GM12878 (cell line): ENCODE data around the gene CEP250. TPM values are rescaled to one million over a fixed set of nuclear protein-coding genes. Genes with fewer than 3 reads are reported as not detected.

ENCODE experiments used
- DPF2 ChIP-seq: fragments of 450-650 bp; IDR thresholded peaks from 2 replicates; pipeline ENCODE4 v1.6.1; 2017; ENCODE audit warnings: mild to moderate bottlenecking
- EP300 ChIP-seq, 2 experiments: fragments of 150-350 bp in 1 of 2; IDR thresholded peaks; 2 replicates each; pipeline ENCODE4 v1.6.1; 2011 to 2012; ENCODE audit warnings: low read depth in 2 of 2, low read length in 2 of 2, borderline replicate concordance in 1 of 2, improper control_type of control experiment in 1 of 2, inconsistent platforms in 1 of 2; ENCODE audit not compliant: control insufficient read depth in 1 of 2
- KDM1A ChIP-seq: fragments of 200-600 bp; sonication (generic); IDR thresholded peaks from 2 replicates; pipeline ENCODE4 v1.6.1; 2016; ENCODE audit warnings: borderline replicate concordance
- NFYA ChIP-seq: IDR thresholded peaks from 2 replicates; pipeline ENCODE4 v1.6.1; 2011; ENCODE audit warnings: low read depth, mild to moderate bottlenecking, low read length, improper control_type of control experiment, borderline replicate concordance
- TBL1XR1 ChIP-seq: IDR thresholded peaks from 2 replicates; pipeline ENCODE4 v1.6.1; 2012; ENCODE audit warnings: low read depth, low read length, improper control_type of control experiment
- polyA plus RNA-seq, 11 experiments: library from polyadenylated mRNA; depleted of rRNA in 4 of 11; unstranded in 6 of 11; stranded (reverse) in 5 of 11; fragments of >200 nt; fragmentation: Nextera tagmentation in 4 of 11; fragmentation: Illumina TruSeq in 1 of 11; extraction: Ambion mirVana in 4 of 11; extraction: Trizol in 1 of 11; gene quantifications; 1 replicate in 1 of 11; 2 replicates in 10 of 11; pipeline versions ENCODE4 v1.2.1 to v1.2.3, GENCODE V29; 2011 to 2016; ENCODE audit warnings: inconsistent platforms in 2 of 11, missing spikeins in 2 of 11, low read depth in 1 of 11
- total RNA-seq, 4 experiments: library from RNA; depleted of rRNA in 3 of 4; stranded (reverse); fragments of >200 nt in 3 of 4; fragmentation: Illumina TruSeq in 1 of 4; extraction: Trizol in 1 of 4; gene quantifications; 2 replicates each; pipeline versions ENCODE4 v1.2.1 to v1.2.3, GENCODE V29; 2013 to 2021
- TF ChIP-seq, protein P1 (sequence below): fragments of 450-650 bp; IDR thresholded peaks from 2 replicates; pipeline ENCODE4 v1.6.1; 2016; ENCODE audit warnings: mild to moderate bottlenecking, moderate library complexity, borderline replicate concordance
- TF ChIP-seq, protein P2 (sequence below): fragments of 450-650 bp; formaldehyde crosslinking; IDR thresholded peaks from 2 replicates; pipeline ENCODE4 v1.5.0; 2022; ENCODE audit warnings: mild to moderate bottlenecking, missing genetic modification characterization
- TF ChIP-seq, protein P3 (sequence below): IDR thresholded peaks from 2 replicates; pipeline ENCODE4 v1.6.1; 2012; ENCODE audit warnings: low read depth, low read length, improper control_type of control experiment
- TF ChIP-seq, protein P4 (sequence below): fragments of 450-650 bp; conservative IDR thresholded peaks from 2 replicates; pipeline ENCODE4 v1.6.1; 2017; ENCODE audit warnings: mild to moderate bottlenecking, moderate library complexity
- TF ChIP-seq, protein P5 (sequence below): fragments of 450-650 bp; formaldehyde crosslinking; IDR thresholded peaks from 2 replicates; pipeline ENCODE4 v1.4.0; 2020; ENCODE audit warnings: mild to moderate bottlenecking, moderate library complexity

CEP250 gene
- total and polyA plus RNA-seq, 10 of the 15 experiments (the other 5 are each of a cell fraction or from before 2014, with no cell fraction given), result 2.4 to 41.6 (median 25.7) TPM

DNA sequence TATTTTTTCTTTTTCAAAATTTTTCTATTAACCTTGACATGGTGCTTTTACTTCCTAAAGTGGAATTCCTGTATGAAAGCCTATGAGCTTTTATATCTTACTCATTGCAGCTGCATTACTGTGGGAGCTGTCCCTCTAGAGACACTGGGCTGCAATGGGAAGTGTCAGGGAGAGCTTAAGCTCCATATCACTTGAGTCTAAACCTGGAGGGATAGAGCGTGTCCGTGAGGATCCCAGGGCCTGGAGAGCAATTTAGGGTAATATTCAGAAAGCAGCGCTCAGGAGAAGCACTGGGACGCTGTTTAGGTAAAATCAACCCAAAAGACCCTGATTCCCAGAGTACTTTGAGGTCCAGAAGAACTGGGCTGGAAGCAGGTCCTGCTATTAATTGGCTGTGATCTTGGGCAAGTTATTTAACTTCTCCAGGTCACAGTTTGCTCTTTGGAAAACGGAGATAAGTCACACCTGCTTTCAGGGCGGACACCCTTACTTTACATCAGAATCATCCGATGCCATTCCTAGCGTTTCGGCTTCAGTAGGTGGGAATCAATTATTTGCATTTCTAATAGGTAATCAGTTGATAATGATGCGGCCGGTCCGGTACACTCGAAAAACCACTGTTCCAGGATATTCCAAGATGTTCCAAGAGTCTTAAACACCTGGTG lies 85.9 kb downstream of the CEP250 start (continued):
- TF ChIP-seq, protein P1, sequence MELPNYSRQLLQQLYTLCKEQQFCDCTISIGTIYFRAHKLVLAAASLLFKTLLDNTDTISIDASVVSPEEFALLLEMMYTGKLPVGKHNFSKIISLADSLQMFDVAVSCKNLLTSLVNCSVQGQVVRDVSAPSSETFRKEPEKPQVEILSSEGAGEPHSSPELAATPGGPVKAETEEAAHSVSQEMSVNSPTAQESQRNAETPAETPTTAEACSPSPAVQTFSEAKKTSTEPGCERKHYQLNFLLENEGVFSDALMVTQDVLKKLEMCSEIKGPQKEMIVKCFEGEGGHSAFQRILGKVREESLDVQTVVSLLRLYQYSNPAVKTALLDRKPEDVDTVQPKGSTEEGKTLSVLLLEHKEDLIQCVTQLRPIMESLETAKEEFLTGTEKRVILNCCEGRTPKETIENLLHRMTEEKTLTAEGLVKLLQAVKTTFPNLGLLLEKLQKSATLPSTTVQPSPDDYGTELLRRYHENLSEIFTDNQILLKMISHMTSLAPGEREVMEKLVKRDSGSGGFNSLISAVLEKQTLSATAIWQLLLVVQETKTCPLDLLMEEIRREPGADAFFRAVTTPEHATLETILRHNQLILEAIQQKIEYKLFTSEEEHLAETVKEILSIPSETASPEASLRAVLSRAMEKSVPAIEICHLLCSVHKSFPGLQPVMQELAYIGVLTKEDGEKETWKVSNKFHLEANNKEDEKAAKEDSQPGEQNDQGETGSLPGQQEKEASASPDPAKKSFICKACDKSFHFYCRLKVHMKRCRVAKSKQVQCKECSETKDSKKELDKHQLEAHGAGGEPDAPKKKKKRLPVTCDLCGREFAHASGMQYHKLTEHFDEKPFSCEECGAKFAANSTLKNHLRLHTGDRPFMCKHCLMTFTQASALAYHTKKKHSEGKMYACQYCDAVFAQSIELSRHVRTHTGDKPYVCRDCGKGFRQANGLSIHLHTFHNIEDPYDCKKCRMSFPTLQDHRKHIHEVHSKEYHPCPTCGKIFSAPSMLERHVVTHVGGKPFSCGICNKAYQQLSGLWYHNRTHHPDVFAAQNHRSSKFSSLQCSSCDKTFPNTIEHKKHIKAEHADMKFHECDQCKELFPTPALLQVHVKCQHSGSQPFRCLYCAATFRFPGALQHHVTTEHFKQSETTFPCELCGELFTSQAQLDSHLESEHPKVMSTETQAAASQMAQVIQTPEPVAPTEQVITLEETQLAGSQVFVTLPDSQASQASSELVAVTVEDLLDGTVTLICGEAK, result no peak
- TF ChIP-seq, protein P2, sequence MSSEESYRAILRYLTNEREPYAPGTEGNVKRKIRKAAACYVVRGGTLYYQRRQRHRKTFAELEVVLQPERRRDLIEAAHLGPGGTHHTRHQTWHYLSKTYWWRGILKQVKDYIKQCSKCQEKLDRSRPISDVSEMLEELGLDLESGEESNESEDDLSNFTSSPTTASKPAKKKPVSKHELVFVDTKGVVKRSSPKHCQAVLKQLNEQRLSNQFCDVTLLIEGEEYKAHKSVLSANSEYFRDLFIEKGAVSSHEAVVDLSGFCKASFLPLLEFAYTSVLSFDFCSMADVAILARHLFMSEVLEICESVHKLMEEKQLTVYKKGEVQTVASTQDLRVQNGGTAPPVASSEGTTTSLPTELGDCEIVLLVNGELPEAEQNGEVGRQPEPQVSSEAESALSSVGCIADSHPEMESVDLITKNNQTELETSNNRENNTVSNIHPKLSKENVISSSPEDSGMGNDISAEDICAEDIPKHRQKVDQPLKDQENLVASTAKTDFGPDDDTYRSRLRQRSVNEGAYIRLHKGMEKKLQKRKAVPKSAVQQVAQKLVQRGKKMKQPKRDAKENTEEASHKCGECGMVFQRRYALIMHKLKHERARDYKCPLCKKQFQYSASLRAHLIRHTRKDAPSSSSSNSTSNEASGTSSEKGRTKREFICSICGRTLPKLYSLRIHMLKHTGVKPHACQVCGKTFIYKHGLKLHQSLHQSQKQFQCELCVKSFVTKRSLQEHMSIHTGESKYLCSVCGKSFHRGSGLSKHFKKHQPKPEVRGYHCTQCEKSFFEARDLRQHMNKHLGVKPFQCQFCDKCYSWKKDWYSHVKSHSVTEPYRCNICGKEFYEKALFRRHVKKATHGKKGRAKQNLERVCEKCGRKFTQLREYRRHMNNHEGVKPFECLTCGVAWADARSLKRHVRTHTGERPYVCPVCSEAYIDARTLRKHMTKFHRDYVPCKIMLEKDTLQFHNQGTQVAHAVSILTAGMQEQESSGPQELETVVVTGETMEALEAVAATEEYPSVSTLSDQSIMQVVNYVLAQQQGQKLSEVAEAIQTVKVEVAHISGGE (CRISPR knock-in tag), result no peak
- TF ChIP-seq, protein P3, sequence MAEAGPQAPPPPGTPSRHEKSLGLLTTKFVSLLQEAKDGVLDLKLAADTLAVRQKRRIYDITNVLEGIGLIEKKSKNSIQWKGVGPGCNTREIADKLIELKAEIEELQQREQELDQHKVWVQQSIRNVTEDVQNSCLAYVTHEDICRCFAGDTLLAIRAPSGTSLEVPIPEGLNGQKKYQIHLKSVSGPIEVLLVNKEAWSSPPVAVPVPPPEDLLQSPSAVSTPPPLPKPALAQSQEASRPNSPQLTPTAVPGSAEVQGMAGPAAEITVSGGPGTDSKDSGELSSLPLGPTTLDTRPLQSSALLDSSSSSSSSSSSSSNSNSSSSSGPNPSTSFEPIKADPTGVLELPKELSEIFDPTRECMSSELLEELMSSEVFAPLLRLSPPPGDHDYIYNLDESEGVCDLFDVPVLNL, result no peak
- TF ChIP-seq EP300 (IDR thresholded peaks at IDR 0.05; ENCODE audit: borderline replicate concordance in 1 of 2, control insufficient read depth in 1 of 2, low read depth in 2 of 2, low read length in 2 of 2) (no peak), TBL1XR1 (no peak), NFYA (no peak), KDM1A (no peak), DPF2 (no peak)
- TF ChIP-seq, protein P4, sequence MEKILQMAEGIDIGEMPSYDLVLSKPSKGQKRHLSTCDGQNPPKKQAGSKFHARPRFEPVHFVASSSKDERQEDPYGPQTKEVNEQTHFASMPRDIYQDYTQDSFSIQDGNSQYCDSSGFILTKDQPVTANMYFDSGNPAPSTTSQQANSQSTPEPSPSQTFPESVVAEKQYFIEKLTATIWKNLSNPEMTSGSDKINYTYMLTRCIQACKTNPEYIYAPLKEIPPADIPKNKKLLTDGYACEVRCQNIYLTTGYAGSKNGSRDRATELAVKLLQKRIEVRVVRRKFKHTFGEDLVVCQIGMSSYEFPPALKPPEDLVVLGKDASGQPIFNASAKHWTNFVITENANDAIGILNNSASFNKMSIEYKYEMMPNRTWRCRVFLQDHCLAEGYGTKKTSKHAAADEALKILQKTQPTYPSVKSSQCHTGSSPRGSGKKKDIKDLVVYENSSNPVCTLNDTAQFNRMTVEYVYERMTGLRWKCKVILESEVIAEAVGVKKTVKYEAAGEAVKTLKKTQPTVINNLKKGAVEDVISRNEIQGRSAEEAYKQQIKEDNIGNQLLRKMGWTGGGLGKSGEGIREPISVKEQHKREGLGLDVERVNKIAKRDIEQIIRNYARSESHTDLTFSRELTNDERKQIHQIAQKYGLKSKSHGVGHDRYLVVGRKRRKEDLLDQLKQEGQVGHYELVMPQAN, result no peak
- TF ChIP-seq, protein P5, sequence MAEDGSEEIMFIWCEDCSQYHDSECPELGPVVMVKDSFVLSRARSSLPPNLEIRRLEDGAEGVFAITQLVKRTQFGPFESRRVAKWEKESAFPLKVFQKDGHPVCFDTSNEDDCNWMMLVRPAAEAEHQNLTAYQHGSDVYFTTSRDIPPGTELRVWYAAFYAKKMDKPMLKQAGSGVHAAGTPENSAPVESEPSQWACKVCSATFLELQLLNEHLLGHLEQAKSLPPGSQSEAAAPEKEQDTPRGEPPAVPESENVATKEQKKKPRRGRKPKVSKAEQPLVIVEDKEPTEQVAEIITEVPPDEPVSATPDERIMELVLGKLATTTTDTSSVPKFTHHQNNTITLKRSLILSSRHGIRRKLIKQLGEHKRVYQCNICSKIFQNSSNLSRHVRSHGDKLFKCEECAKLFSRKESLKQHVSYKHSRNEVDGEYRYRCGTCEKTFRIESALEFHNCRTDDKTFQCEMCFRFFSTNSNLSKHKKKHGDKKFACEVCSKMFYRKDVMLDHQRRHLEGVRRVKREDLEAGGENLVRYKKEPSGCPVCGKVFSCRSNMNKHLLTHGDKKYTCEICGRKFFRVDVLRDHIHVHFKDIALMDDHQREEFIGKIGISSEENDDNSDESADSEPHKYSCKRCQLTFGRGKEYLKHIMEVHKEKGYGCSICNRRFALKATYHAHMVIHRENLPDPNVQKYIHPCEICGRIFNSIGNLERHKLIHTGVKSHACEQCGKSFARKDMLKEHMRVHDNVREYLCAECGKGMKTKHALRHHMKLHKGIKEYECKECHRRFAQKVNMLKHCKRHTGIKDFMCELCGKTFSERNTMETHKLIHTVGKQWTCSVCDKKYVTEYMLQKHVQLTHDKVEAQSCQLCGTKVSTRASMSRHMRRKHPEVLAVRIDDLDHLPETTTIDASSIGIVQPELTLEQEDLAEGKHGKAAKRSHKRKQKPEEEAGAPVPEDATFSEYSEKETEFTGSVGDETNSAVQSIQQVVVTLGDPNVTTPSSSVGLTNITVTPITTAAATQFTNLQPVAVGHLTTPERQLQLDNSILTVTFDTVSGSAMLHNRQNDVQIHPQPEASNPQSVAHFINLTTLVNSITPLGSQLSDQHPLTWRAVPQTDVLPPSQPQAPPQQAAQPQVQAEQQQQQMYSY (CRISPR knock-in tag), result no peak
- TF ChIP-seq, all 136 proteins: peak for 0
